HG03432 (cell line): Measurements from ENCODE around the gene TMEM221.

Experiments used
- ATAC-seq: cut with Tn5 transposase; IDR thresholded peaks from one replicate; pipeline ENCODE4 v1.9.1; 2021; ENCODE audit warnings: mild to moderate bottlenecking, moderate library complexity; ENCODE audit not compliant: unreplicated experiment

Gene TMEM221

DNA sequence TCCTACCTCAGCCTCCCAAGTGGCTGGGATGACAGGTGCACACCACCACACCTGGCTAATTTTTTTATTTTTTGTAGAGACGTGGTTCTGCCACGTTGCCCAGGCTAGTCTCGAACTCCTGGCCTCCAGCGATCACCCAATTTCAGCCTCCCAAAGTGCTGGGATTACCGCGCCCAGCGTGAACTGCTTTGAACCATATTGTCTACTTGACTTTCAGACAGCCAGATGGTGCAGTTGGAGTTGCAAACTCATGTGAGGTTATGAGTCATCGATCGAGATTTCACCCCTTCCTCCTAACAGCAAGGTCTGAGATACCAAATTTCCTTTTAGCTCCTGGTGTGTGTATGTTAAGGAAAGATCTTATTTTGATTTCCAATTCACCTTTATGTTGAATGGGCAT is 24.6 kb upstream of the TMEM221 start:
- no peak for ATAC-seq

DNA sequence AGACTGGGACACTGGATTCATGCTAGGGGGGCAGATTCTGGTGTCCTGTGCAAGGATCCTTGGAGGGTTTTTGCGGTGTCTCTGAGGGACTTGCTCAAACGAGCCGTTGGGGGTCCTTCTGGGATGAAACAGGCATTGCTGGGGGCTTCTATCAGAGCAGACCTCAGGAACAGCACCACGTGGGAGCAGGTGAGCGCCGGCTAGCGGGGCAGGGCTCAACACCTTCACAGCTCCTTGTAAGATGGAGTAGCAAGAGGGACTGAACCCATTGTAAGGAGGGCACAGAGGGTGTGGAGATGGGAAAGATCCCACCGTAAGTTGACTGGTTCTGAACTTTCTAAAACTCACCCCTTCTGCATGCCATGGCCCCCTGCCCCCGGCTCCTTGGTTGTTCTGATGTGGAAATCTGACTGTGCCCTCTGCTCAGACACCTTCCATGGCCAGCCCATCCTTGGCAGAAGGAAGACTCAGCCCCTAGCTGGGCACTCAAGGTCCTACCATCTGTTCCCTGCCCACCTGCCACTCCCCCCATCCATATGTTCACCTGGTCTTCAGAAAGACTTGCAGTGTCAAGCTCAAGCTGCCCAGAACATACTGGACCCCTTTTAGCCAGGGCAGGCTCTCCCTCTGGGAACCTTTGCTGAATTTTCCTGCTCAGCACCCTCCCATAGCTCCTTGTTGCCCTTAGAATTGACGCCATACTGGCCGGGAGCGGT is 23.1 kb upstream of the TMEM221 start:
- ATAC-seq = no peak

DNA sequence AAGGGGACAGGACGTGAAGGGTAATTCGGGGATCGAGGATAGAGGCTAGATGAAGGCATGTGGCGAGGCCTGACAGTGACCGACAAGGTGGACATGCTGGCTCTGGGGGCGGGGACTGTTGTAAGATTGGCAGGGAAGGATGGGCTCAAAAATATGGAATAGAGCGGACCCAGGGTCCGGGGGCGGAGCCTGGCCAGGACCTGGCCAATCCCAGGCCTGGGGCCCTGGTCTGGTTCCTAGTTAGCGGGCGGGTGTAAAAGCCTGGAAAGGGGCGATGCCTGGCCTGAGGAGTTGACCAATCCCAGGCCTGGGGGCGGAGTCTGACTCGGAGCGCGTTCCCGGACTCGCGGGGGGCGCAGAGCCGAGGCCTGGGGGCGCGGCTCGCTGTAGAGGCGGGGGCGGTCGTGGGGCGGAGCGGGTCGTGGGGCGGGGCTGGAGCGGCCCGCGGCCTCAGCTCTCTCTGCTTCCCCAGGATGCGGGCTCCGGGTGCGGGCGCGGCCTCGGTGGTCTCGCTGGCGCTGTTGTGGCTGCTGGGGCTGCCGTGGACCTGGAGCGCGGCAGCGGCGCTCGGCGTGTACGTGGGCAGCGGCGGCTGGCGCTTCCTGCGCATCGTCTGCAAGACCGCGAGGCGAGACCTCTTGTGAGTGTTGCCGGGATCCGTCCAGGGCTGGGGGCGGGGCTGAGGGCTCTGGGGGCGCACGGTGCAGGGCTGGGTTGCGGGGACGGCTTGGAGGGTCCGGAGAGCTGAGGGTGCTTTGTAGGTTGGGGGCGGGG is 21.8 kb upstream of the TMEM221 start, which contains the start of gene SLC27A1:
SLC27A1 (plus strand) TSS at position 457 of the 774 bp plus-strand sequence; CDS start at position 474, 17 bp downstream.
- ATAC-seq = peak; percentile 78

DNA sequence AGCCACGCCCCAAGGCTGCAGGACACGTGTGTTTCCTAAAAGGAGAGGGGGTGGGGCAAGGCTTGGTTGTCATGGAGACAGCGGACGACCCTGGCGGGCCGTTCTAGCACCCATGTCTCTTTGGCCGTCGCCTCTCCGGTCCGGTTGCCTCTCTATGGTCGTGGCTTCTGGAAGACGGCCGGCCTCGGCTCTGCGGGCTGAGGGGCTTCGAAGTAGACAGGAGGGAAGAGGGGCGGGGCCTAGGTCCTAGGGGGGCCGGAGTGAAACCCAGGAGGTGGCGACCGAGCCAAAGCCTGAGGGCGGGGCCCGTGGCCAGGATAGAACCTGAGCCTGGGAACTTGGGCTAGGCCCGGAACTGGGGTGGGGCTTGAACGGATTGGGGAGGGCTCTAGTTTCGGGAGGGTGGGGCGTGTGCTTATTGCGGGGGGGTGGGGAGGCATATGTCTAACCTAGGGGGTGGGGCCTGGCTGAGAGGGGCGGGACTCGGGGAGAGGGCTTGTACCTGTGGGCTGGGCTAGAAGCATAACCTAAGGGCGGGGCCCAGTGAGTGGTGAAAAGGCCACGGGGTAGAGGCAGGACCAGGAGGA is 21.1 kb upstream of the TMEM221 start:
- ATAC-seq = peak; percentile 57

DNA sequence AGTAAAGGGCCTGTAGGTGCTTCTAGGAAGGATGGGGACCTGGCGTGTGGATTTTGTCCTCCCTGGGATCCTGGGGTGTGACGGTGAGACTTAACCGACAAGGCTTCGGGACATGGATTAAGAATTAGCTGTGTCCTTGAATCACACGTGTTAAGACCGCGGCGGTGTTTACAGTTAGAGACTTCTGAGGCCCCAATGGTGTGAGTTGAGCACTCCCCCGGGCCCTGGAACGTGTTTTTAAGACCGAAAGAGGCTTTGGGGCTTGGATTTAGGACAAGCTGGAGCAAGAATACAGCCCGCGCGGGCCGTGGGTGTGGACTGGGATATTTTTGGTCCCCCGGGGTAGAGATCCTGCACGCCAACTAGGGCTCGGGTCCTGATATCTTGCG is 20.6 kb upstream of the TMEM221 start:
- ATAC-seq = no peak

DNA sequence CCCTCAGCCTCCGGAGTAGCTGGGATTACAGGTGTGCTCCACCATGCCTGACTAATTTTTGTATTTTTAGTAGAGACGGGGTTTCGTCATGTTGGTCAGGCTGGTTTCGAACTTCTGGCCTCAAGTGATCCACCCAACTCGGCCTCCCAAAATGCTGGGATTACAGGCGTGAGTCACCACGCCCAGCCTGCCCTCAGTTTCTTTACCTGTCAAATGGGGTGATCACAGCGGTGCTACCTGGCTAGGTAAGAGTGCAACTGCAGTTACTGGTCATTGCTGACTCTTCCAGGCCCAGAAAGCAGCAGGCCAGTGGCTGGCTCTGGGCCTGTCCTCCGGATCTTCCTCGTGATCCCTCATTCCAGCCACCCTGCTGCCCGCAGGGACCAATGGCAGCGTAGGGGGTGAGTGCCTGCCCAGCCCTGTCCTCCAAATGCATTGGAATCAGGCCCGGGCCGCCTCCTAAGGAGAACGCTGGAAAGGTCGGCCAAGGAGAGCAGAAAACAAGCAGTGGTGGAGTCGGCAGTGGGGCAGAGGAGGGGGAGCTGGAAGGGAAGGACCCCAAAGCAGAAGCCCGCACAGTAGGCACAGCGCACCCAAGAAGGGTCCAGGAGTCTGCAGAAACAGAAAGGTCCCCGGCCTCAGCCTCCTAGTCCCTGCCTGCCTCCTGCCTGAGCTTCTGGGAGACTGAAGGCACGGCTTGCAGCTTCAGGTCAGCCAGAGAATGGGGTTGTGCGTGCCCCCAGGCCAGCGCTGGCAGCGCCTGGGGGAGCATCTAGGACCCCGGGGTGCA is 20.0 kb upstream of the TMEM221 start:
- no peak for ATAC-seq

DNA sequence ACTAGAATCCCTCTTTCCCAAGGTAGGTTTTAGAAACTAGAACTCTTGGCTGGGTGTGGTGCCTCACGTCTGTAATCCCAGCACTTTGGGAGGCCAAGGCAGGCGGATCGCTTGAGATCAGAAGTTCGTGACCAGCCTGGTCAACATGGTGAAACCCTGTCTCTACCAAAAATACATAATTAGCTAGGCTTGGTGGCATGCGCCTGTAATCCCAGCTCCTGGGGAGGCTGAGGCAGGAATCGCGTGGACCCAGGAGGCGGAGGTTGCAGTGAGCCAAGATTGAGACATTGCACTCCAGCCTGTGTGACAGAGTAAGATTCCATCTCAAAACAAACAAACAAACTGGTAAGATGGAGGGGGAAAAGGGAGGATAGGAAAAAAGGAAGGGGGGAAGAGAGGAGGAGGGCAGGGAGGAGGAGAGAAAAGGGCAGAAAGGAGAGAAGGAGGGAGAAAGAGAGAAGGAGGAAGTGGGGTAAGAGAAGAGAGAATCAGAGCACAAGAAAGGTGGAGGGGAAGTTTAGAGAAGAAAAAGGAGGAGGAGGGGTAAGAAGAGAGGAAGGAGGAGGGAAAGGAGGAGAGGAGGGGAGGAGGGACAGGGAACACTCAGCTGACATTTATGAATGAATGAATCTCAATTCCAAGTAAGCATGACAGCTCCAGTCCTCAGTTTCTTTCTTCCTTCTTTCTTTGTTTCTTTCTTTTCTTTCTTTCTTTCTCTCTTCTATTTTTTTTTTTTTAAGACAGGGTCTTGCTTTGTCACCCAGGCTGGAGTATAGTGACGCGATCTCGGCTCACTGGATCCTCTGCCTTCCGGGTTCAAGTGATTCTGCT is 19.2 kb upstream of the TMEM221 start:
- no peak for ATAC-seq

DNA sequence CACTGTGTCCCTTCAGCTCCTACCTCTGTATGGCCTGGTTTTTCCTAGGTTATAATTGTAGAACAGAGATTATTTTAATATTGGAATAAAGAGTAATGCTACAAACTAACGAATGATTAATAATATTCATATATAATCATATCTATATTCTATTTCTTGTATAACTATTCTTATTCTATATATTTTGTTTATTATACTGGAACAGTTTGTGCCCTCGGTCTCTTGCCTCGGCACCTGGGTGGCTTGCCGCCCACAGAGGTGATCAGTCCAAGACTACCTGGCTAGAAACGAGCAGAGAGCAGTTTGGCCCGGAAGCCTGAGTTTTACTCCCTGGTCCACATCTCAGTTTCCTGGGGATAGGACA is 18.0 kb upstream of the TMEM221 start:
- no peak for ATAC-seq

DNA sequence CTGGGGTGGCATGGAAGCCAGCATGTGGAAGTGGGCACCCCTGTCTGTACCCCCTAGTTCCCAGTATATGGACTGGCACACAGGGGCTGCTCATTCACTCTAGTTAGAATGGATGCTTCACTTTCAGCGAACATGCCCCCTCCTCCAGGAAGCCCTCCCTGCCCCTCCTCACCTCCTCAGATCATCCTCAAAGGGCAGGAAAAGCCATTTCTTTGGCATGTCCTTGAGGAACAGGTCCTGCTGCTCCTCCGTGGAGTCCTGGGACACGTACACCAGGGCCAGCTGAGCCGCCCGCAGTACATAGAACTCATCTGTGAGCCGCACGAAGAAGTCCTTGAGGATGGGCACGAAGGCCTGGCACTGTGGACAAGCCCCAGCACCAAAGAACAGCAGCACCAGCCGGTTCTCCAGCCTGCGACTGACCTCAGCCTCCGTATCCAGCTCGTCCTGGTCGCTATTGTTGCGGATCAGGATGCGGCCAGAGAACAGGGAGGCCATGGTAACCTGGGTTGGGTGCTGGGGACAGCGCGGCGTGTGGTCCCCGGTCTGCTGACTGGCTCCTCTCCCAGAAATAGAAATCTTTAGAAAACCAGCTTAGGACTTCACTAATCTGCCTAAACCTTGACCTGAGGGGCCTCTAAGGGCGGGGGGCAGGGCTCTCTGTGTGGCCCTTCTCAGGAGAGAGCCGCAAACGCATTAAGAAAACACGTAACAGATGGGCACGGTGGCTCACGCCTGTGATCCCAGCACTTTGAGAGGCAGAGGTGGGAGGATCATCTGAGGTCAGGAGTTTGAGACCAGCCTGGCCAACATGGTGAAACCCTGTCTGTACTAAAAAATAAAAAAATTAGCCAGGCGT is 12.1 kb upstream of the TMEM221 start, which contains the start of gene NXNL1:
NXNL1 (minus strand) TSS at position 555 of the 859 bp plus-strand sequence; CDS start at position 498, 57 bp downstream.
- no peak for ATAC-seq

DNA sequence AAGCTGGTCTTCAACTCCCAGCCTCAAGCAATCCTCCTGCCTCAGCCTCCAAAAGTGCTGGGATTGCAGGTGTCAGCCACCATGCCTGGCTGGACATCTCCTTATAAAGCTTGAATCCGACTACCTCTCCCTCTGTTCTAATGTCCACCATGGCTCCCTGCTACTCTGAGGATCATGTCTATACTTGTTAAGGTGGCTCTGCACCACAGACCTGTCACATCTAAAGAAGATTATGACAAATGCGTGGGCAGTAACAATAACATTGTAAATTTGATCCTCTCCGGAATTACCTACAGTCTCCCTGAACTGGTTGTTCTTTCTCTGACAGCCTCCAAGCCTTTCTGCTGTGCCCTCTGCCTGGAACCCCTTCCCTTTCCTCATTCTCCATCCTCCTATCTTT is 10.5 kb upstream of the TMEM221 start:
- no peak for ATAC-seq

DNA sequence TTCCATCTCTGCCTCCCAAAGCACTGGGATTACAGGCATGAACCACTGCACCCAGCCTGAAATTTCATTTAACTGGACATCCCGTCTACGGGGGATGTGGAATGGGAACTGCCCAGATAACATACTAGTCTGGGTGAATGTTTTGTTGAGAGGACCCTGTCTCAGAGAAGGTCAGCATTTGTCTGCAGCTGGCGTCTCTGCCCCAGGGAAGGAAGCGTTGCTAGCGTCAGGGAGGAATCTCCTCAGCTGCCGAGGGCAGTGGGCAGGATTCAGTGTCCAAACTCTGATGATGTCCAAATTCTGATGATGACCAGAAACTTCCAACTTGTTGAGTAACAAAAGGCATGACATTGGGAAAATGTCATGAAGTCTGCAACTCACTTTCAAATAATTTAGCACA is 9.1 kb upstream of the TMEM221 start:
- ATAC-seq = no peak

DNA sequence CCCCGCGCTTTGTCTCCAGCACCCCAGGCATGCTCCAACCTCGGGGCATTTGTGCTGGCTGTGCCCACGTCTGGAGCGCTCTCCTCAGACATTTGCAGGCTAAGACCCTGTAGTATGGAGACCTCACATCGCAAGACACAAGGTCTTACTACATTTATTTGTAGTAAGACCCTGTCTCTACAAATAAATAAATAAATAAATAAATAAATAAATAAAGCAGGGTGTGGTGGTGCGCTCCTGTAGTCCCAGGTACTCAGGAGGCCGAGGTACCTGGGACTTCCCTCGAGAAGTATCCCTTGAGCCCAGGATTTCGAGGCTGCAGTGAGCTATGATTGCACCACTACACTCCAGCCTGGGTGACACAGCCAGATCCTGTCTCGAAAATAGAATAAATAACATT is 7.7 kb upstream of the TMEM221 start:
- ATAC-seq = no peak

DNA sequence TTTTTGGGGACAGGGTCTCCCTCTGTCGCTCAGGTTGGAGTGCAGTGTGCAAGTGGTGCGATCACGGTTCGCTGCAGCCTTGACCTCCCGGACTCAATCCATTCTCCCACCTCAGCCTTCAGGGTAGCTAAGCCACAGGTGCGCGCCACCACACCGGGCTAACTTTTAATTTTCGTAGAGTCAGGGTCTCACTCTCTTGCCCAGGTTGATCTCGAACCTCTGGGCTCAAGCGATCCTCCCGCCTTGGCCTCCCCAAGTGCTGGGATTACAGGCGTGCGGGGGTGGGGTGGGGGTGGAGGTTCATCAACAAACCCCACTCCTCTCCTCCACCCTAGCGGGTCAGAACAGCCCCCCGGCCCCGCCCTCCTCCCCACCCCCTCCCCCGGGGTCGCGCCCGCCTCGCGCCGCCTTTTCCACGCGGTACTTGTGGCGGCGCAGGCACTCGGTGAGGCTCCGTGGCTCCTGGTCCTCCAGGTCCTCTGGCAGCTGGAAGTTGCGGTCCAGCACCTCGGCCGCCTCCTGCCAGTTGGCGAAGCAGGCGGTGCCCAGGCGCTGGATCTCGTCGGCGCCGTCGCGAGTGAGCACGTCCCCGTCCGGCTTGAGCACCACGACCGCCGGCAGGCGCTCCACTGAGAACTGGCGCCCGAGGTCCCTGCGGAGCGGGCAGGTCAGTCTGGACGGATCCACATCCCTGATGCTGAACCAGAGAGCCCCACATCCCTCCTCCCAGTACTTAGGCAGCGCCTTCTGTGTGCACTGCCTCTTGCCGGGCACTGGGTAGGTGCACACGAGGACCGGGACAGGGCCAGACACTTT is 7.0 kb upstream of the TMEM221 start:
- no peak for ATAC-seq

DNA sequence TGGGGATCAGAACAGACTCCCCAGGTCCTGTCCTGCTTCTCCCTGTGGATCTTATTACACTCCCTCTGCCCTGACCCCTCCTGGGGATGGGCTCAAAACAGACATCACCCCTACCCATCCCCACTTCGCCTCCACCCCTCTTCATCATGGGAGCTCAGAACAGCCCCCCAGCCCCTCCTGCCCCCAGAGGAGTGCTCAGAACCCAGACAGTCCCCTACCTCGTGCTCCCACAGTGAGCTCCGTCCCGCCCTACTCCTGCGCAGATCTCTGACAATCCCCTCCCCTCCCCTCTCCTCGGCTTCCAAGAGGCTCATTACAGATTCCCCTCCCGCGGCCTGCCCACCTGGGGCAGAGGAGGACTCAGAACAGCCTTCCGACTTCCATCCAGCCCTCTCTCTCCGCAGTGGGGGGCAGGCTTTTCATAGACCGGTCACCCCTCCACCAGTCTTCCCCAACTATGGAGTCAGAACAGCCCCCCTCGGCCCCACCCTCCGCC is 6.2 kb upstream of the TMEM221 start:
- no peak for ATAC-seq

DNA sequence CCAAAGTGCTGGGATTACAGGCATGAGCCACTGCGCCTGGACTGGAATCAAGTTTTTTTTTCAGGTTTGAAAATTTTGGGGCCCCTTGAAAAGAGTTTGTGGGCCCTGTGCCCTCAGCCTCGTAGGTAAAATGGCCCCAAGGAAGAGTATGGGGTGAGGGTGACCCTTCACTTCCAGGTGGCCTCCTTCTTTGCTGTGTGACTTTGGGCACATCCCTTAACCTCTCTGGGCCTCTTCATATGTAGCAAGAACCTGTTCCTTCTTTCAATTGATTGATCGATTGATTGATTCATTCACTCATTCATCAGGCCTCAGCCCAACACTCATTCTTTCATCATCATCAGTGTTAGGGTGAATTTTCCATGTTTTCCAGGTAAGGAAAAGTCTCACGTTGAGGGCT is 3.4 kb upstream of the TMEM221 start:
- no peak for ATAC-seq

DNA sequence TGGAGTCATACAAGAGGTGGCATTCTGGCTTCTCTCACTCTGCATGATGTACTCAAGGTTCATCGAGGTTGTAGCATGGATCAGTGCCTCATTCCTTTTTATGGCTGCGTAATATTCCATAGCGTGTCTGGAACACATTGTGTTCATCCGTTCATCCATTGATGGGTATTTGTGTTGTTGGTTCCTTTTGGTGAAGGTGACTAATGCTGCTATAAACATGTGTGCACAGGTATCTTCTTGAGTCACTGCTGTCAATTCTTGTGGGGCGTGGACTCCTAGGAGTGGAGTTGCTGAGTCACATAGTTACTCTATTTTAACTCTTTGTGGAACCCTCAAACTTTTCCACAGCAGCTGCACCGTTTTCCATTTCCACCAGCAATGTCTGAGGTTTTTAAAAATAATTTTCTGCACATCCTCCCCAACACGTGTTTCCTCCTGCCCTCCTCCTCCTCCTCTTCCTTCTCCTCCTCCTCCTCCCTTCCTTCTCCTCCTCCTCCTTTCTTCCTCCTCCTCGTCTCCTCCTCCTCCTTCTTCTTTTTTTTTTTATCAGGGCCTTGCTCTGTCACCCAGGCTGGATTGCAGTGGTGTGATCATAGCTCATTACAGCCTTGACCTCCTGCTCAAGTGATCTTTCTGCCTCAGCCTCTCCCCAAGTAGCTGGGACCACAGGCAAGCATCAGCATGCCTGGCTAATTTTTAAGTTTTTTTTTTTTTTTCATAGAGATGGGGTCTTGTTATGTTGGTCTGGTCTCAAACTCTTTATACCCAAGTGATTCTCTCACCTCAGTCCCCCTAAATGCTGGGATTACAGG is 2.0 kb upstream of the TMEM221 start:
- no peak for ATAC-seq

DNA sequence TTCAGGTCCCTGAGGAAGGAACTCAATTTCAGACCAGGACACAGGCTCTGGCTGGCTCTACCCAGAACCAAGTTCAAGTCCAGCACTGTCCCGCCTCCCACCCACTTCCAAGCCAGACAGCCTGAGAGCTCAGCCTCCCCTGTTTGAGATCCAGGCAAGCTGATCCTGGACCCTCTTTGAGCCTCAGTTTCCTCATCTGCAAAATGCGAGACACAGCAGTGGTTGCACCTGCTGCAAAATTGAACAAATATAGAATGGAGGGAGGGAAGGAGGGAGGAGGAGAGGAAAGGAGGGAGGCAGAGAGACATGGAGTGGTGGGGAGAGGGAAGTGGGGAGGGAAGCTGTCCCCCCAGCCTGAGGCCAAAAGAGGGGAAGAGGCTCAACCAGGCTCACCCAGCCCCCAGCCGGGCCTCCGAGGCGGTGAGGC is 751 bp downstream of the TMEM221 start:
- ATAC-seq = no peak
